IMR-90 (cell line): Measurements from ENCODE around the gene KRTAP12-1. TPM values are rescaled to one million over a fixed set of nuclear protein-coding genes. Genes with fewer than 3 reads are reported as not detected.

Experiments used
- ATAC-seq: fragments of 200-7000 bp; cut with Tn5 transposase; 2 replicates; pipeline ENCODE4 v1.9.1; 2020; ENCODE audit warnings: low read depth, mild to moderate bottlenecking, moderate library complexity
- BruUV-seq: library from RNA; stranded (reverse); fragments of 400-500 nt; replicated peaks from 2 replicates; lab custom pipeline; 2021; lab: Mats Ljungman, UMichigan
- CTCF ChIA-PET: fragments of 300-600 bp; formaldehyde crosslinking; extraction: SDS; loops from one replicate; lab custom pipeline; 2021; ENCODE audit warnings: antibody characterized with exemption; lab: Yijun Ruan, JAX
- POLR2A ChIA-PET: fragments of 300-600 bp; sonication (Branson Sonifier 250); formaldehyde crosslinking; loops from one replicate; lab custom pipeline; 2022; ENCODE audit warnings: antibody characterized with exemption; ENCODE audit not compliant: unreplicated experiment; lab: Charles Lee
- DNase-seq: peaks from one replicate; pipeline ENCODE4 v3.0.0; 2013
- H2AFZ ChIP-seq: replicated peaks from 2 replicates; pipeline ENCODE3; 2013; ENCODE audit warnings: low read length, mild to moderate bottlenecking; ENCODE audit not compliant: poor library complexity
- H2AK5ac ChIP-seq: 2 replicates; pipeline ENCODE4 v1.6.1; 2013; ENCODE audit warnings: low read depth, low read length, inconsistent platforms
- H2AK9ac ChIP-seq: replicated peaks from 2 replicates; pipeline ENCODE3; 2013; ENCODE audit warnings: mild to moderate bottlenecking, low read depth, low read length, moderate library complexity; ENCODE audit not compliant: poor library complexity
- H2BK120ac ChIP-seq: 2 replicates; pipeline ENCODE4 v1.6.1; 2013; ENCODE audit warnings: low read depth, low read length, inconsistent platforms
- H2BK15ac ChIP-seq: 3 replicates; pipeline ENCODE4 v1.6.1; 2013; ENCODE audit warnings: low read depth, low read length, inconsistent platforms
- H2BK20ac ChIP-seq: 2 replicates; pipeline ENCODE4 v1.6.1; 2013; ENCODE audit warnings: low read depth, mild to moderate bottlenecking, inconsistent platforms, low read length, moderate library complexity
- H2BK5ac ChIP-seq: 2 replicates; pipeline ENCODE4 v1.6.1; 2013; ENCODE audit warnings: mild to moderate bottlenecking, low read depth, low read length, inconsistent platforms; ENCODE audit not compliant: poor library complexity, severe bottlenecking
- H3K14ac ChIP-seq: replicated peaks from 2 replicates; pipeline ENCODE4 v1.6.1; 2013; ENCODE audit warnings: low read depth, low read length, inconsistent platforms
- H3K18ac ChIP-seq: 2 replicates; pipeline ENCODE4 v1.6.1; 2013; ENCODE audit warnings: low read depth, low read length, control low read depth
- H3K23ac ChIP-seq: 2 replicates; pipeline ENCODE4 v1.6.1; 2013; ENCODE audit warnings: low read depth, low read length, inconsistent platforms
- H3K27ac ChIP-seq: 2 replicates; pipeline ENCODE4 v1.5.1; 2013; ENCODE audit warnings: mild to moderate bottlenecking, control low read depth, low read length; ENCODE audit not compliant: insufficient read depth
- H3K27me3 ChIP-seq: 2 replicates; pipeline ENCODE4 v1.6.1; 2013; ENCODE audit warnings: low read length; ENCODE audit not compliant: control insufficient read depth, insufficient read depth
- H3K36me3 ChIP-seq: 2 replicates; pipeline ENCODE4 v1.6.1; 2013; ENCODE audit warnings: low read length, mixed read lengths; ENCODE audit not compliant: control insufficient read depth, insufficient read depth
- H3K4ac ChIP-seq: 2 replicates; pipeline ENCODE4 v1.6.1; 2013; ENCODE audit warnings: low read depth, low read length, inconsistent platforms
- H3K4me1 ChIP-seq: 2 replicates; pipeline ENCODE4 v1.6.1; 2013; ENCODE audit warnings: low read length, mixed read lengths; ENCODE audit not compliant: control insufficient read depth, insufficient read depth
- H3K4me2 ChIP-seq: 2 replicates; pipeline ENCODE4 v1.6.1; 2013; ENCODE audit warnings: low read depth, mild to moderate bottlenecking, control low read depth, low read length, moderate library complexity
- H3K4me3 ChIP-seq: 2 replicates; pipeline ENCODE4 v1.5.1; 2013; ENCODE audit warnings: low read depth, mild to moderate bottlenecking, control low read depth, low read length, moderate library complexity; ENCODE audit not compliant: insufficient read depth
- H3K56ac ChIP-seq: 2 replicates; pipeline ENCODE4 v1.6.1; 2013; ENCODE audit warnings: low read length, inconsistent platforms; ENCODE audit not compliant: insufficient read depth; ENCODE audit errors: extremely low read depth
- H3K79me1 ChIP-seq, 2 experiments: 2 replicates each; pipeline ENCODE4 v1.6.1; 2013; ENCODE audit warnings: low read length in 2 of 2, inconsistent platforms in 1 of 2, low read depth in 1 of 2
- H3K9ac ChIP-seq: 2 replicates; pipeline ENCODE4 v1.6.1; 2013; ENCODE audit warnings: low read depth, low read length, control low read depth
- H3K9me1 ChIP-seq: 2 replicates; pipeline ENCODE4 v1.6.1; 2013; ENCODE audit warnings: low read length, inconsistent platforms; ENCODE audit not compliant: insufficient read depth
- H3K9me3 ChIP-seq: 2 replicates; pipeline ENCODE4 v1.6.1; 2013; ENCODE audit warnings: low read length; ENCODE audit not compliant: control insufficient read depth, insufficient read depth
- H4K20me1 ChIP-seq: 2 replicates; pipeline ENCODE4 v1.6.1; 2013; ENCODE audit warnings: low read length, inconsistent platforms; ENCODE audit not compliant: insufficient read depth
- H4K5ac ChIP-seq: 2 replicates; pipeline ENCODE4 v1.6.1; 2013; ENCODE audit warnings: mild to moderate bottlenecking, low read depth, low read length, control low read depth
- H4K8ac ChIP-seq, 2 experiments: 2 replicates each; pipeline ENCODE4 v1.6.1; 2013; ENCODE audit warnings: low read depth in 2 of 2, low read length in 2 of 2, control low read depth in 1 of 2, inconsistent platforms in 1 of 2
- H4K91ac ChIP-seq: 2 replicates; pipeline ENCODE4 v1.6.1; 2013; ENCODE audit warnings: low read depth, low read length, inconsistent platforms; ENCODE audit not compliant: insufficient read depth
- CEBPB ChIP-seq: IDR thresholded peaks from 2 replicates; pipeline ENCODE4 v1.6.1; 2012; ENCODE audit warnings: low read depth, low read length, improper control_type of control experiment
- CHD1 ChIP-seq: IDR thresholded peaks from 2 replicates; pipeline ENCODE4 v1.6.1; 2012; ENCODE audit warnings: low read depth, low read length, improper control_type of control experiment
- MAFK ChIP-seq: IDR thresholded peaks from 2 replicates; pipeline ENCODE4 v1.6.1; 2012; ENCODE audit warnings: low read depth, low read length, improper control_type of control experiment
- MAZ ChIP-seq: IDR thresholded peaks from 2 replicates; pipeline ENCODE4 v1.6.1; 2012; ENCODE audit warnings: low read depth, mild to moderate bottlenecking, low read length, improper control_type of control experiment, moderate library complexity, borderline replicate concordance
- NFE2L2 ChIP-seq: fragments of 150-350 bp; IDR thresholded peaks from 2 replicates; pipeline ENCODE4 v1.6.1; 2016; ENCODE audit warnings: low read depth, mild to moderate bottlenecking, low read length
- RCOR1 ChIP-seq: IDR thresholded peaks from 2 replicates; pipeline ENCODE4 v1.6.1; 2012; ENCODE audit warnings: mild to moderate bottlenecking, low read length, improper control_type of control experiment; ENCODE audit not compliant: insufficient replicate concordance
- RFX5 ChIP-seq: IDR thresholded peaks from 2 replicates; pipeline ENCODE4 v1.8.0; 2012; ENCODE audit warnings: low read depth, mild to moderate bottlenecking, low read length, moderate library complexity
- USF2 ChIP-seq: fragments of 150-350 bp; IDR thresholded peaks from 2 replicates; pipeline ENCODE4 v1.6.1; 2017; ENCODE audit warnings: mild to moderate bottlenecking, antibody characterized with exemption, low read length, low read depth
- WGBS, 2 experiments: methylation state at CpG; one replicate each; pipeline versions ENCODE4 v1.1.5 to v1.1.7; 2013; ENCODE audit warnings: missing lambda C conversion rate in 2 of 2; ENCODE audit not compliant: insufficient read length in 1 of 2; ENCODE audit errors: extremely low coverage in 2 of 2; 5-methylcytosine and 5-hydroxymethylcytosine counted together
- dilution Hi-C: fragments of 300-500 bp; cut with HindIII; formaldehyde crosslinking; loops from one replicate; pipeline ENCODE4 v1.14.3; 2018; ENCODE audit warnings: low sequenced_read_pairs; ENCODE audit not compliant: unreplicated experiment
- in situ Hi-C: fragments of 300-500 bp; cut with MboI; formaldehyde crosslinking; loops from 3 replicates; pipeline ENCODE4 v1.14.3; 2019; ENCODE audit warnings: low sequenced_read_pairs, inconsistent platforms, mixed read lengths
- intact Hi-C: fragments of 100-400 bp; cut with micrococcal nuclease; formaldehyde crosslinking; loops from 2 replicates; pipeline ENCODE4 v1.10.0; 2022
- polyA plus RNA-seq, 3 experiments: library from polyadenylated mRNA; depleted of rRNA; stranded (reverse); fragments of >200 nt; gene quantifications; 2 replicates each; pipeline ENCODE4 v1.2.3, GENCODE V29; 2012; ENCODE audit warnings: low replicate concordance in 1 of 3
- total RNA-seq: library from RNA; depleted of rRNA; stranded (reverse); fragments of >200 nt; gene quantifications from 2 replicates; pipeline ENCODE4 v1.2.3, GENCODE V29; 2012

Gene KRTAP12-1
- total and polyA plus RNA-seq, 2 of the 4 experiments (the other 2 are of a cell fraction) = not detected

- Histone ChIP-seq H4K8ac (no peak overlapping the region), H3K27me3 (peaks cover 26% of the 10 kb centered on the region), H4K91ac (no peak overlapping the region), H3K9ac (no peak overlapping the region), H3K18ac (no peak overlapping the region), H2BK15ac (no peak overlapping the region), H3K36me3 (no peaks in the 10 kb centered on the region), H3K9me1 (no peaks in the 10 kb centered on the region), H3K56ac (no peak overlapping the region), H3K4ac (no peak overlapping the region), H3K23ac (no peak overlapping the region), H3K9me3 (no peaks in the 10 kb centered on the region), H3K14ac (no peak overlapping the region), H4K5ac (no peak overlapping the region), H3K4me2 (no peak overlapping the region), H2BK20ac (no peak overlapping the region), H3K4me3 (no peak overlapping the region), H2AK5ac (no peak overlapping the region), H2AFZ (no peak overlapping the region), H2BK5ac (no peak overlapping the region), H2AK9ac (no peak overlapping the region), H4K20me1 (no peaks in the 10 kb centered on the region), H2BK120ac (no peak overlapping the region), H3K79me1 (no peaks in the 10 kb centered on the region), H3K4me1 (no peaks in the 10 kb centered on the region), H3K27ac (no peak overlapping the region)
- ATAC-seq (no peak), DNase-seq (no peak)
- POLR2A ChIA-PET = no interaction called here
- BruUV-seq = no TSS peak
- WGBS, 2 experiments = 86% methylated on average over 12 of the region's 23 CpGs; no CpG with 5 or more reads in 1 of the 2 experiments
- TF ChIP-seq MAFK = no peak
- no peak for TF ChIP-seq RFX5
- no peak for TF ChIP-seq CEBPB
- TF ChIP-seq RCOR1 = no peak
- no peak for TF ChIP-seq CHD1
- no peak for TF ChIP-seq NFE2L2
- TF ChIP-seq USF2 = no peak
- TF ChIP-seq MAZ = no peak
- in situ Hi-C loops = no loop called here
- intact Hi-C loops = no loop called here
- dilution Hi-C loops = no loop called here
- CTCF ChIA-PET = no interaction called here
Observed at GRCh38 chr21:44729336-44730027, 47.5 kb upstream of the KRTAP12-1 start.
